ENCODE data around the gene FASN. TPM values are rescaled to one million over a fixed set of nuclear protein-coding genes. Genes with fewer than 3 reads are reported as not detected.

The FASN gene
- total and polyA plus RNA-seq, 2 donors (not counting 3 experiments of a cell fraction or from before 2014, with no cell fraction given) = 101 to 360 TPM

DNA sequence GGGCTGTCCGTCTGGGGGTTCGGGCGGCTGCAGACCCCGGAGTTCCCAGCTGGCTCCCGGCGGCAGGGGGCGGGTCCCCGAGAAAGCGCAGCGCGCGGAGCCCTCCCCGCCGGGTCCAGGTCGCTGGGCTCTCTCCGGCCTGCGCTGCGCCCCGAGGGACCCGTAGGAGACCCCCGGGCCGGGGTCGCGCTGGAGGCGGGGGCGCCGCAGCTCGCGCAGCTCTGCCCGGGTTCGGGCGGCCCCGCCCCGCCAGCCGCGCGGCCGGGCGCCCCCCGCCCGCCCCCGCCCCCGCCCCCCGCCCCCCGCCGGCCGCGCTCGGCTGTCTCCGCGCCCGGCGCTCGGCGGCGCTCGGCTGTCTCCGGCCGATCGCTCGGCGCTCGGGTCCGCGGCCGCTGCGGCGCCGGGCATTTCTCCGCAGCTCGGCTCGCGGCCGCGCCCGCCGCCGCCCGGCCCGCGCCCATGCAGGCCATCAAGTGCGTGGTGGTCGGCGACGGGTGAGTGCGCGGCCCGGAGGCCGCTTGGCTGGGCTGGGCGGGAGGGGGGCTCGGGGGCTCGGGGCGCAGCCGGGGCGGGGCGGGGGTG, 66.6 kb downstream of the FASN start, which contains the start of gene RAC3:
Gene RAC3 (plus strand): TSS at position 376 of the 582 bp plus-strand sequence. CDS start 84 bp downstream, at position 460.
- no peak for FAIRE-seq
- ChIA-PET POLR2A (no interaction called here), CTCF (interaction anchor here (0.9 to 4.2 kb wide), 19 partner anchors 10 to 290 kb away, joined by 3 to 127 read pairs (median 6); partner anchors contain the start of genes CENPX, CSNK1D, FASN and GPS1)
- peaks cover 11% of the 10 kb centered on the region for H3K4me1 ChIP-seq (ENCODE audit: control insufficient read depth, extremely low read depth, insufficient read depth, low read length)
- H3K27me3 ChIP-seq (ENCODE audit: control insufficient read depth in 2 of 2, insufficient read depth in 2 of 2, low read length in 2 of 2) = no peaks in the 10 kb centered on the region
- dilution Hi-C loops (cut with MboI; ENCODE audit: extremely low pct_ligation_motif_present, low sequenced_read_pairs) = no loop called here
- peak within 1 kb of the TSS; percentile 80 for H3K4me2 ChIP-seq (ENCODE audit: insufficient read depth, low read length)
- peak within 1 kb of the TSS; percentile 41 for H3K9ac ChIP-seq (replicated peaks; ENCODE audit: extremely low read depth, insufficient read depth, low read length)
- H3K9me1 ChIP-seq (replicated peaks; ENCODE audit: control insufficient read depth, extremely low read depth, insufficient read depth, low read length) = no peaks in the 10 kb centered on the region
- no TSS peak for BruUV-seq (replicated peaks)
- no peak for DNase-seq (ENCODE audit: low read depth, low spot score)
- H3K36me3 ChIP-seq (ENCODE audit: control insufficient read depth in 2 of 2, extremely low read depth in 1 of 2, insufficient read depth in 2 of 2, low read length in 2 of 2) = no peaks in the 10 kb centered on the region
- H3K79me2 ChIP-seq (ENCODE audit: control insufficient read depth, insufficient read depth, low read length) = peaks cover 4% of the 10 kb centered on the region
- TF ChIP-seq POLR2AphosphoS5 (IDR thresholded peaks at IDR 0.05; ENCODE audit: insufficient read depth, low read depth, low read length) (no peak), MYC (IDR thresholded peaks at IDR 0.05; ENCODE audit: low read depth, low read length) (no peak), JUN (IDR thresholded peaks at IDR 0.05; ENCODE audit: borderline replicate concordance, insufficient read depth, insufficient read length, low read depth) (no peak), POLR2A (IDR thresholded peaks at IDR 0.05; ENCODE audit: low read depth, low read length) (no peak), GATA2 (IDR thresholded peaks at IDR 0.05; ENCODE audit: insufficient read depth, insufficient read length, low read depth, low read length) (no peak), FOS (IDR thresholded peaks at IDR 0.05; ENCODE audit: borderline replicate concordance, insufficient read depth, low read length) (no peak), EZH2 (IDR thresholded peaks at IDR 0.05; ENCODE audit: borderline replicate concordance, low read depth, low read length, severe bottlenecking) (no peak)
- TF ChIP-seq, protein P1, sequence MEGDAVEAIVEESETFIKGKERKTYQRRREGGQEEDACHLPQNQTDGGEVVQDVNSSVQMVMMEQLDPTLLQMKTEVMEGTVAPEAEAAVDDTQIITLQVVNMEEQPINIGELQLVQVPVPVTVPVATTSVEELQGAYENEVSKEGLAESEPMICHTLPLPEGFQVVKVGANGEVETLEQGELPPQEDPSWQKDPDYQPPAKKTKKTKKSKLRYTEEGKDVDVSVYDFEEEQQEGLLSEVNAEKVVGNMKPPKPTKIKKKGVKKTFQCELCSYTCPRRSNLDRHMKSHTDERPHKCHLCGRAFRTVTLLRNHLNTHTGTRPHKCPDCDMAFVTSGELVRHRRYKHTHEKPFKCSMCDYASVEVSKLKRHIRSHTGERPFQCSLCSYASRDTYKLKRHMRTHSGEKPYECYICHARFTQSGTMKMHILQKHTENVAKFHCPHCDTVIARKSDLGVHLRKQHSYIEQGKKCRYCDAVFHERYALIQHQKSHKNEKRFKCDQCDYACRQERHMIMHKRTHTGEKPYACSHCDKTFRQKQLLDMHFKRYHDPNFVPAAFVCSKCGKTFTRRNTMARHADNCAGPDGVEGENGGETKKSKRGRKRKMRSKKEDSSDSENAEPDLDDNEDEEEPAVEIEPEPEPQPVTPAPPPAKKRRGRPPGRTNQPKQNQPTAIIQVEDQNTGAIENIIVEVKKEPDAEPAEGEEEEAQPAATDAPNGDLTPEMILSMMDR (IDR thresholded peaks at IDR 0.05; ENCODE audit: extremely low read depth in 1 of 2, insufficient read depth in 1 of 2, low read depth in 1 of 2, low read length in 2 of 2) = no peak
- TF ChIP-seq, protein P2, sequence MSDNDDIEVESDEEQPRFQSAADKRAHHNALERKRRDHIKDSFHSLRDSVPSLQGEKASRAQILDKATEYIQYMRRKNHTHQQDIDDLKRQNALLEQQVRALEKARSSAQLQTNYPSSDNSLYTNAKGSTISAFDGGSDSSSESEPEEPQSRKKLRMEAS (IDR thresholded peaks at IDR 0.05; ENCODE audit: insufficient read depth, insufficient read length) = no peak
- no peaks in the 10 kb centered on the region for H3K9me3 ChIP-seq (replicated peaks; ENCODE audit: control insufficient read depth, insufficient read depth, low read length)
- no peak within 1 kb of the TSS for H3K27ac ChIP-seq (ENCODE audit: insufficient read depth, low read depth, low read length)
- intact Hi-C loops (cut with micrococcal nuclease) = loop anchor here (2.0 to 10.0 kb wide), 3 partner anchors 67 to 383 kb away; partner anchors contain the start of genes FASN, HEXD and OGFOD3
- peak within 1 kb of the TSS; percentile 51 to 78 (median 59) for H3K4me3 ChIP-seq (replicated peaks in 1 of 3; ENCODE audit: insufficient read depth in 1 of 3, low read depth in 1 of 3, low read length in 3 of 3)
- H4K20me1 ChIP-seq (replicated peaks; ENCODE audit: control insufficient read depth, extremely low read depth, insufficient read depth, low read length) = no peaks in the 10 kb centered on the region
- peak within 1 kb of the TSS; percentile 92 for H2AFZ ChIP-seq (ENCODE audit: low read depth, low read length)
